Keratinocyte (primary cell): ENCODE measurements around the gene LRRC17. TPM values are rescaled to one million over a fixed set of nuclear protein-coding genes. Genes with fewer than 3 reads are reported as not detected.

Experiments
- DNase-seq: peaks from one replicate; pipeline ENCODE4 v3.0.0-alpha.2; 2011; ENCODE audit warnings: low read depth, missing footprints, low spot score
- FAIRE-seq: peaks from 2 replicates; lab custom pipeline; 2011; peaks lifted over from hg19 to GRCh38; lab: Jason Lieb, UNC
- H2AFZ ChIP-seq: 2 replicates; pipeline ENCODE4 v1.6.0; 2012; ENCODE audit warnings: low read length, control low read depth, inconsistent platforms; ENCODE audit not compliant: control insufficient read depth
- H3K27ac ChIP-seq: 2 replicates; pipeline ENCODE4 v1.5.1; 2011; ENCODE audit warnings: low read length; ENCODE audit not compliant: control insufficient read depth, insufficient read depth
- H3K27me3 ChIP-seq: 3 replicates; pipeline ENCODE4 v1.6.0; 2011; ENCODE audit warnings: low read length; ENCODE audit not compliant: control insufficient read depth, insufficient read depth; ENCODE audit errors: extremely low read depth
- H3K36me3 ChIP-seq, 2 experiments: 2 replicates in 1 of 2; 3 replicates in 1 of 2; pipeline ENCODE4 v1.5.1; 2011; ENCODE audit warnings: low read length in 2 of 2, mild to moderate bottlenecking in 1 of 2; ENCODE audit not compliant: control insufficient read depth in 2 of 2, insufficient read depth in 2 of 2; ENCODE audit errors: extremely low read depth in 1 of 2
- H3K4me1 ChIP-seq: 3 replicates; pipeline ENCODE4 v1.5.1; 2011; ENCODE audit warnings: low read length; ENCODE audit not compliant: control insufficient read depth, insufficient read depth; ENCODE audit errors: extremely low read depth
- H3K4me2 ChIP-seq: 3 replicates; pipeline ENCODE4 v1.6.0; 2011; ENCODE audit warnings: low read depth, low read length; ENCODE audit not compliant: control insufficient read depth, insufficient read depth; ENCODE audit errors: extremely low read depth
- H3K4me3 ChIP-seq, 3 experiments: fragments of 200-600 bp in 1 of 3; sonication (generic) in 1 of 3; 2 replicates in 2 of 3; 3 replicates in 1 of 3; pipeline ENCODE4 v1.5.1; 2011 to 2016; ENCODE audit warnings: low read length in 3 of 3, mild to moderate bottlenecking in 3 of 3, control low read depth in 2 of 3, inconsistent platforms in 1 of 3, low read depth in 1 of 3, mixed read lengths in 1 of 3, mixed run types in 1 of 3, moderate library complexity in 1 of 3; ENCODE audit not compliant: control insufficient read depth in 2 of 3, insufficient read depth in 2 of 3; ENCODE audit errors: extremely low read depth in 1 of 3
- H3K79me2 ChIP-seq: 2 replicates; pipeline ENCODE4 v1.6.0; 2012; ENCODE audit warnings: low read length; ENCODE audit not compliant: control insufficient read depth, insufficient read depth
- H3K9ac ChIP-seq: 3 replicates; pipeline ENCODE4 v1.6.0; 2011; ENCODE audit warnings: low read length; ENCODE audit not compliant: control insufficient read depth, insufficient read depth; ENCODE audit errors: extremely low read depth
- H3K9me1 ChIP-seq: 3 replicates; pipeline ENCODE4 v1.6.0; 2011; ENCODE audit warnings: low read length; ENCODE audit not compliant: control insufficient read depth, insufficient read depth; ENCODE audit errors: extremely low read depth
- H3K9me3 ChIP-seq: 2 replicates; pipeline ENCODE4 v1.5.1; 2012; ENCODE audit warnings: low read depth, low read length; ENCODE audit not compliant: control insufficient read depth
- H4K20me1 ChIP-seq: 3 replicates; pipeline ENCODE4 v1.6.0; 2011; ENCODE audit warnings: low read length; ENCODE audit not compliant: control insufficient read depth, insufficient read depth; ENCODE audit errors: extremely low read depth
- CTCF ChIP-seq, 3 experiments: IDR thresholded peaks in 1 of 3; conservative IDR thresholded peaks in 1 of 3; optimal IDR thresholded peaks in 1 of 3; 2 replicates in 2 of 3; 3 replicates in 1 of 3; pipeline versions ENCODE3 to v1.5.1; 2011; ENCODE audit warnings: low read length in 3 of 3, mild to moderate bottlenecking in 3 of 3, moderate library complexity in 2 of 3, control low read depth in 1 of 3, inconsistent platforms in 1 of 3; ENCODE audit not compliant: insufficient read depth in 2 of 3; ENCODE audit errors: extremely low read depth in 1 of 3
- EZH2 ChIP-seq: IDR thresholded peaks from one replicate; pipeline ENCODE4 v1.6.1; 2012; ENCODE audit warnings: inconsistent platforms, mild to moderate bottlenecking, low read length, moderate library complexity
- dilution Hi-C: fragments of 300-500 bp; cut with MboI; formaldehyde crosslinking; loops from one replicate; pipeline ENCODE4 v1.7.0; 2020; ENCODE audit warnings: low sequenced_read_pairs; ENCODE audit not compliant: extremely low pct_ligation_motif_present
- polyA plus RNA-seq, 5 experiments: library from polyadenylated mRNA; depleted of rRNA in 3 of 5; stranded (reverse) in 3 of 5; stranded (forward) in 1 of 5; unstranded in 1 of 5; fragments of >200 nt; gene quantifications; 1 replicate in 1 of 5; 2 replicates in 3 of 5; 3 replicates in 1 of 5; pipeline versions ENCODE4 v1.2.1 to v1.2.3, GENCODE V29; 2011 to 2012; ENCODE audit warnings: missing spikeins in 2 of 5, low read depth in 1 of 5, low replicate concordance in 1 of 5

Gene LRRC17
- polyA plus RNA-seq, 1 donor (not counting 4 experiments of a cell fraction or from before 2014, with no cell fraction given): 0.20 TPM

- no peaks in the 10 kb centered on the region for H4K20me1 ChIP-seq
- no peaks in the 10 kb centered on the region for H3K79me2 ChIP-seq
- TF ChIP-seq CTCF (optimal IDR thresholded peaks at IDR 0.05 in 1 of 3, IDR thresholded peaks at IDR 0.05 in 1 of 3, conservative IDR thresholded peaks at IDR 0.05 in 1 of 3; ENCODE audit: extremely low read depth in 1 of 3, insufficient read depth in 2 of 3, low read length in 3 of 3): no peak
- TF ChIP-seq EZH2: no peak
- no peaks in the 10 kb centered on the region for H3K27me3 ChIP-seq
- no peak overlapping the region for H3K4me3 ChIP-seq
- dilution Hi-C loops: no loop called here
- no peak overlapping the region for H3K27ac ChIP-seq
- no peak overlapping the region for H3K4me2 ChIP-seq
- FAIRE-seq (no peak), DNase-seq (no peak)
- no peak overlapping the region for H2AFZ ChIP-seq
- no peak overlapping the region for H3K9ac ChIP-seq
- H3K9me1 ChIP-seq: no peaks in the 10 kb centered on the region
- H3K36me3 ChIP-seq: no peaks in the 10 kb centered on the region
- peaks cover 9% of the 10 kb centered on the region for H3K4me1 ChIP-seq
- H3K9me3 ChIP-seq: no peaks in the 10 kb centered on the region
Measured at GRCh38 chr7:102914585-102914984, 1.8 kb downstream of the LRRC17 start.

GRCh38 chr7:102916426-102916825 lies 3.6 kb downstream of the LRRC17 start:
- H3K4me1 ChIP-seq: peaks cover 9% of the 10 kb centered on the region
- no peaks in the 10 kb centered on the region for H3K27me3 ChIP-seq
- H2AFZ ChIP-seq: no peak overlapping the region
- peak; percentile 71 for FAIRE-seq
- TF ChIP-seq CTCF (optimal IDR thresholded peaks at IDR 0.05 in 1 of 3, IDR thresholded peaks at IDR 0.05 in 1 of 3, conservative IDR thresholded peaks at IDR 0.05 in 1 of 3; ENCODE audit: extremely low read depth in 1 of 3, insufficient read depth in 2 of 3, low read length in 3 of 3): no peak
- TF ChIP-seq EZH2: no peak
- dilution Hi-C loops: no loop called here
- H3K27ac ChIP-seq: no peak overlapping the region
- no peak overlapping the region for H3K4me3 ChIP-seq
- H3K9me3 ChIP-seq: no peaks in the 10 kb centered on the region
- H3K9me1 ChIP-seq: no peaks in the 10 kb centered on the region
- H3K36me3 ChIP-seq: no peaks in the 10 kb centered on the region
- no peak overlapping the region for H3K4me2 ChIP-seq
- no peak for DNase-seq
- no peak overlapping the region for H3K9ac ChIP-seq
- H4K20me1 ChIP-seq: no peaks in the 10 kb centered on the region
- H3K79me2 ChIP-seq: no peaks in the 10 kb centered on the region
